NCI-H2196 (cell line): ENCODE data around the gene FMN2.
"Not testable (repeated sequence)": the region's sequence is repeated elsewhere in the genome, so short reads cannot be mapped to it uniquely, and the experiment has no call there.

ENCODE experiments used
- DNase-seq: peaks from one replicate; lab custom pipeline; 2025; ENCODE audit not compliant: unreplicated experiment; lab: John Stamatoyannopoulos, UW

FMN2 gene

DNA sequence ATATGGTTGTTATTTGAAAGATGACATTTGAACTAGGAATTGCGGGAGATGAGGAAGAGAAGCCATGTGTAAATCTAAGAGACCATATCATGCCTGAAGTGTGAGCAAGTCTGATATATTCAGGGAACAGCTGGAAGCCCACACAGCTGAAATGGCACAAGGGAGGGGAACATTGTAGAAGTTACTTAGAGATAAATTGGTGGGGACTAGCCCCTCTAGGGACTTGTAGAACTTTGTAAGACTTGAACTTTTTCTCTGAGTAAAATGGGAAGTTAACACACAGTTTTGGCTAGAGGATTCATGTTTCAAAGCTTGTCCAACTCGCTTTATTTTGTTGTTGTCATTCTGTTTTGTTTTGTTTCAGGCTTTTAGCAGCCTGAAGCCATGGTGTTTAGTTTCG lies 216.4 kb downstream of the FMN2 start:
- no peak for DNase-seq

DNA sequence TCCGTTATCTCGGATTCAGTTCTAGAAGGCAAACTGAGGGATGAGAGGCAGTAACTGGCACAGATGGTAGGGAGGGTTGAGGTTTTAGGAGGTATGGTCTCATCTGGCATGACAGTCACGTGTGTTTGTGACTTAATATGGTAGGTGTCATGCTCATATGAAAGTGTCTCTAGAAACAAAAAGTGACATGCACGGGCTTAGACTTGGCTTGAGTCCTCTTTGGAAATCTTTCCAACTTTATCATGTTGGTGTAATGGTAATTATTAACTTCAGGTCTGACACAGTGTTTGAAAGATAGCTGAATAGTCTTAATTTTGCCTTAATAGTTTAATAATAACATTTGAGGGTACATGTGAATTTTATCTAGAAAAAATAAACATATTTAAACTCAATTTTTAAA lies 218.1 kb downstream of the FMN2 start:
- DNase-seq = no peak

DNA sequence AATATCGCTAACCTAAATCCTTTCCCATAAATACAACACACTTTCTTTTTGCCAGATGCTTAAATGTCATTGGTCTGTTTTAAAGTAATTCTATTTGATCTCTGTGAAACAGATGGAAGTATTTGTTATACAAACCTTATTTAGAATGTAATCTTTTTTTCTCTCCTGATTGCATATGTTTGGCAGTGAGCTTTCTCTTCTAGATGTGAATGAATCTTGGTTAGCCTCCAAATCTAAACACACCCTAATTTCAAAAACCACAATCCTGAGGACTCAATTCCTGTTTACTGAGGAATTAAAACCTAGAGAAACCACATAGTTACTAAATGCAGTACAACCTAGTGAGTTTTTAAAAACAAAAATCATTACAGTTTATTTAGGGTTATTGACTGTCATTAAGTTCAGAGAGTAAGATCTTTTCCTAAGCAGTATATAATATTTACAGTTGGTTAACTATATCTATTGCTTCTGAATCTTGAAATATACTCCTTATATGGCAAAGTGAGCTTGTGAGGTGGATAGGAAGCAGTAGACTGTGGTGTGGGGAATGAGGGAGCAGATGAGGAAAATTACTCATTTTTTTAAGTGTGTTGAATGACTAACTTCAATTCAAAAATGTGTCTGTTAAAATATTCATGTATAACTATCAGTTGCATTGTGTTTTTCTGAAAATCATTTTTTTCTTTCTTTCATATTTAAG lies 218.7 kb downstream of the FMN2 start:
- no peak for DNase-seq

DNA sequence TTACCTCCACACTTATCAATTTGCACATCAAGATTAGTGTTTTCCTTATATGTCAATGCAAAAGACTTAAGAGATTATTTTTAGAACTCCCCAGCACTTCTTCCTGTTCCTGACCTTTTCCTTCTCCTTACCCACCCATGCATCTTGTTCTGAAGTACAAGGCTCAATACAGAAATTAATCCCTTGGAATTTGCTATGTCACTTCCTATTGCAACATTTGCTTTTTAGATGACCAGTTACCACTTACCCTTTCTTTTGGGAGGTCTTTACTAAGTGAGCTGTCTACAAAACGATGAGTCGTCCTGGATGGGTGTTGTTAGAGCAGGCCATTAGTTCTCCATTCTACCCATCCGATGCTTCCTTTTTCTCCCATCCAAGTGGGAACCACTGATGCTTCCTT lies 221.2 kb downstream of the FMN2 start:
- no peak for DNase-seq

- no peak for DNase-seq
These were observed 223.4 kb downstream of the FMN2 start for GRCh38 chr1:240314845-240315801.

DNA sequence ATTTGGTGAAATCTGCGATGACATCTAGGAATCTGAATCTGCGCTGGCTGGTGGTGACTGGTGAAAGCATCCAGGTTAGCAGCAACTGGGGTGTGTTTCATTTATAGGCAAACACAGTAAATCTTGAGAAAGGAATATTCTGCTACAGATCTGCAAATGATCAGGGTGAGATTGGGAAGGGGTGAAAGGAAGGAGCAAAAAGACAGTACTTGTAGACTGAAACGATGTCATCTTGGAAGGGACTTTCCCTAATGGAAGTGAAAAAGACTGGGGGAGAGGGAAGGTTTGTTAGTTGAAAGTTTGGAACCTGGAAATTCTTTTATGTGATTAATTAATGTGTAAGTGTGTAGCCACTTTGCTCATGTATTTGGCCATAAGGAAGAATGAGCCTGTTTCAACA lies 228.3 kb downstream of the FMN2 start:
- no peak for DNase-seq

- DNase-seq = no peak
These were observed 229.0 kb downstream of the FMN2 start for GRCh38 chr1:240320659-240321058.

DNA sequence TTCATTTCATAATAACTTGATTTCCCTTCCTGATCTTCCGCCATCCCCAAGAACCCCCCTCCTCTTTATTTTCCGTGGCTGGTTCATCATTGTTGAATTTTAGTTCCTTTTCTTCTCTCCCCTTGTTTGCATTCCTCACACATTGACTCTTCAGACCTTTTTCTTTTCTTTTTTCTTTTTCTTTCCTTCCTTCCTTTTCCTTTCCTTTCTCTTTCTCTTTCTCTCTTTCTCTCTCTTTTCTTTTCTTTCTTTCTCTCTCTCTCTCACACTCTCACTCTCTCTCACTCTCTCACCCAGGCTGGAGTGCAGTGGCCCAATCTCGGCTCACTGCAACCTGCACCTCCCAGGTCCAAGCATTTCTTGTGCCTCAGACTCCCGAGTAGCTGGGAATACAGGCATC lies 231.3 kb downstream of the FMN2 start:
- DNase-seq = no peak

DNA sequence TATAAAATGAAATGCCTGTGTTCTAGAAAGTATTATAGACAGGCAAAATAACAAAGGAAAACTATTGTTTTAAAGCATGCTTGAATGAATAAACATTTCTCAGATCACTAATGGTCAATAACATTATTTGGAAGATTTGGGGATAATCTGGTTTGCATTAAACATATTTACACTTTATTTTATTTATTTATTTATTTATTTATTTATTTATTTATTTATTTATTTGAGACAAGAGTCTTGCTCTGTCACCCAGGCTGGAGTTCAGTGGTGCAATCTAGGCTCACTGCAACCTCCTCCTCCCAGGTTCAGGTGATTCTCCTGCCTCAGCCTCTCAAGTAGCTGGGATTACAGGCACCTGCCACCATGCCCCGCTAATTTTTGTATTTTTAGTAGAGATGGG lies 236.7 kb downstream of the FMN2 start:
- not testable (repeated sequence) for DNase-seq

DNA sequence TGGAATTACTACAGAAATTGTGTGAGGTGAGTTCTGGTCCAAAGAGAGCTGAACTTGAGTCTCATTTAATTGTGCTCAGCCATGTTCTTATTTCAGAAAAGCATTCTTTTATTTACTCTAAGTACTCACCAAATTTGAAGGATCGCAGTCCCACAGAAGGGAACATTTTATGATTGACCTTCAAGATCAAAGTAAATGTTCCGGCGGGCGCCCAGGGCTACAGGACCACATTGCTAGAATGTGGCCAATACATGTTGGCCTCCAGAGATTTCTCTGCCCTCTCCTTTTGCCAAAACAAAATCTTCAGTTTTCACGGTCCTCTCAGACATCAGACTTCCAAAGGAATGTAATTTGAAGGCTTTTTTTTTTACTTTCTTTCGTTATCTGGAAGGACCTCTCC lies 237.8 kb downstream of the FMN2 start:
- no peak for DNase-seq

DNA sequence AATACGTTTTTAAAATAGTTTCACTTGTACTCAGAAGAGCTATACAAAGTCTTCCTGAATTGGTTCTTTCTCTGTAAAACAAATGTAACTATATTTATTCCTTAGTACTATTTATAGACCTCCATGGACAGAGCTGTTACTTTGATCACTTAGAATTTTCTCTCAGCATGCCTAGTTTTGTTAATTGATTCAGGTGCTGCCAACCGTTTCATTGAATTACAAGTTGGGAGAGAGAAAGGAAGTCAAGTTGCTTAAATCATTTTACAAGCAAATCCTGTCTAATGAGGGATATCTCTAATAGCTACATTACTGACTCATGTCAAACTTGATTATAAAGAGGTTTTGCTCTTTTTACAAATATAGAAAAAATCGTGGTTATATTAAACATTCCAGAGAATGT lies 241.0 kb downstream of the FMN2 start:
- no peak for DNase-seq

GRCh38 chr1:240337781-240338180 lies 246.1 kb downstream of the FMN2 start:
- no peak for DNase-seq

GRCh38 chr1:240338837-240339236 lies 247.2 kb downstream of the FMN2 start:
- no peak for DNase-seq

- no peak for DNase-seq
These were observed 249.9 kb downstream of the FMN2 start for GRCh38 chr1:240341365-240342250.

DNA sequence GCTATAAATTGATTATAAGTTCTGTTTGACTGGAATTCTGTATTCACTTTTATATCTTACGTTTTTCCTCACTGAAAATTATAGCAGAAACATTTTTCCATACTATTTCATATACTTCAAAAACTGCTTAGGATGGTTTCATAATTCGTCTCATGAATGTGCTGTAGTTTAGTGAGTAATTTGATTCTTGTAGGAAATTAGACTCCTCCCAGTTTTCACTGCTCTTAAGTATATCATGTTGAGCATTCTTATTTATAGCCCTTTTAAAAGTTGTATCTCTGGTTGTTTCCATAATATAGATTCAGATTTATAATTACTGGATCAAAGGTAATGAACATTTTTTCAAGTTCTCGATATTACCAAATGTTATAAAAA lies 250.6 kb downstream of the FMN2 start:
- DNase-seq = no peak

- DNase-seq = no peak
These were observed 251.4 kb downstream of the FMN2 start for GRCh38 chr1:240343045-240343444.

DNA sequence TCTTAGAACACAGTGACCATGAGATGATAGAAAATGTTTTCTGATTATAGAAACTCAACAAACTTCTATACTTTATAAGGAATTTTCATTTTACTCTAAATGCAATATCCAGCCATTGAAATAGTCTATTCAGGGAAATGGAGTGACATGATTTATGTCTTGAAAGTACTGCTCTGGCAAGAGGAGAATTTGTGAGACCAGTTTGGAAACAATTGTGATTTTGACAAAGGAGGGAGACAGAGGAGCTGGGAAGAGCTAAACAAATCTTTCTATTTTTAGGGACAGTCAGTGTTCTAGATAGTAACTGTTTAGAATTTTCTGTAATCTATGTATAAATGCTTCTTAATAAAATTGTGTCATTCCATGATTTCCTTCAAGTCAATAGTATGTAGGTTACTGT lies 252.3 kb downstream of the FMN2 start:
- no peak for DNase-seq

GRCh38 chr1:240344918-240345317 lies 253.2 kb downstream of the FMN2 start:
- DNase-seq = no peak

DNA sequence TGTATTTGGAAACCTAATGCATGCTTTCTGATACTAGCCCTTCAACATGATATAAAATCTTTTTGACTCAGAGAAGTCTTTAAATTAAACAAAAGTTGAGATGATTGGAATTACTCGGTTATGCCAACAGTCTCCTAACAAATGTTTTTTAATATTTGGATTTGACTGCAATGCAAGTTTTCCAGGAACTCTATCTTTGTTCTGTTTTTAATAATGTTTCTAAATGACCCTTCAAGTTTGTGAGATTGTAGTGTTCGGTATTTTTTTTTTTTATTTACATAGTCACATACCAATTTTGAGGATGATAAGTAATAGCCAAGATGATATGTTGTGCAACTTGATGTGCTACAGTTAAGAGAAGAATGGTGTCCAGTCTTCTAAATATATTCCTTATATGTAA lies 258.0 kb downstream of the FMN2 start:
- DNase-seq = no peak

DNA sequence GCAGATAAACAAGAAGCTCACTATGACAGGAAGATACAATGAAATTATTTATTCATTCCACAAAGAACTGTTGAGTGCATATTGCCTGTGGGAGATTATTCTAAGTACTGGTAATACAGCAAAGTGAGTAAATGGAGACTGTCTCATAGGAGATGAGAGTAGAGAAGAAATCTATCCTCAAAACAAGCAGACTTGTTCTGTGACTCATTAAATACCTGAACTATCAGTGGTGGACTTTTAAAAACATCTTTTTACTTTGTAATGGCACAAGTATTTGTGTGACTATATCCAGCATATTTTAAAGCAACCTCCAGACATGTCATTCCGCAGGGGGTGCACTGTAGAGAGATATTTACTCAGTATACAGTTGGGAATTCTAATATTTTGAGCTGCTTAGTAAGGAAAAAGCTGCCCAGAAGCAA lies 259.2 kb downstream of the FMN2 start:
- DNase-seq = no peak

- DNase-seq = no peak
These were observed 260.0 kb downstream of the FMN2 start for GRCh38 chr1:240351690-240352089.
